Measurements from ENCODE around the gene SMURF2. TPM values are rescaled to one million over a fixed set of nuclear protein-coding genes. Genes with fewer than 3 reads are reported as not detected.

SMURF2 gene
- total and polyA plus RNA-seq, 10 of the 15 experiments (the other 5 are each of a cell fraction or from before 2014, with no cell fraction given) = 2.8 to 13.4 (median 7.5) TPM

GRCh38 chr17:64580384-64581315 lies 81.5 kb downstream of the SMURF2 start (continued):
- TF ChIP-seq JUNB (IDR thresholded peaks at IDR 0.05) (peak; percentile 73), TAF1 (IDR thresholded peaks at IDR 0.05; ENCODE audit: borderline replicate concordance, low read depth, low read length) (no peak), NR2F1 (conservative IDR thresholded peaks at IDR 0.05) (no peak), NFIC (IDR thresholded peaks at IDR 0.05; ENCODE audit: low read depth, low read length) (peak; percentile 53), CBFB (IDR thresholded peaks at IDR 0.05; ENCODE audit: low read depth) (no peak), BMI1 (IDR thresholded peaks at IDR 0.05; ENCODE audit: borderline replicate concordance) (no peak), ZNF24 (IDR thresholded peaks at IDR 0.05) (no peak), TCF7 (IDR thresholded peaks at IDR 0.05; ENCODE audit: borderline replicate concordance) (peak; percentile 23; the same call in 1 of the 2 replicates), NFYB (IDR thresholded peaks at IDR 0.05; ENCODE audit: insufficient read depth, low read depth, low read length) (no peak), NKRF (conservative IDR thresholded peaks at IDR 0.05) (no peak), FOXM1 (IDR thresholded peaks at IDR 0.05; ENCODE audit: low read depth, low read length) (0 out of 2 replicates have a peak, but pooled peaks have one; percentile 23), RUNX3 (IDR thresholded peaks at IDR 0.05; ENCODE audit: low read length) (peak; percentile 64), YY1 (IDR thresholded peaks at IDR 0.05; ENCODE audit: low read depth, low read length) (no peak)
